NCI-H187 (cell line): Measurements from ENCODE around the gene ZBTB8OS.
A peak's percentile ranks its signal among the peaks of the same experiment; 100 is the strongest.
"Not testable (repeated sequence)": the region's sequence is repeated elsewhere in the genome, so short reads cannot be mapped to it uniquely, and the experiment has no call there.

Experiments
- DNase-seq, 2 experiments: peaks; one replicate each; lab custom pipeline; 2025; lab: John Stamatoyannopoulos, UW

ZBTB8OS gene

DNA sequence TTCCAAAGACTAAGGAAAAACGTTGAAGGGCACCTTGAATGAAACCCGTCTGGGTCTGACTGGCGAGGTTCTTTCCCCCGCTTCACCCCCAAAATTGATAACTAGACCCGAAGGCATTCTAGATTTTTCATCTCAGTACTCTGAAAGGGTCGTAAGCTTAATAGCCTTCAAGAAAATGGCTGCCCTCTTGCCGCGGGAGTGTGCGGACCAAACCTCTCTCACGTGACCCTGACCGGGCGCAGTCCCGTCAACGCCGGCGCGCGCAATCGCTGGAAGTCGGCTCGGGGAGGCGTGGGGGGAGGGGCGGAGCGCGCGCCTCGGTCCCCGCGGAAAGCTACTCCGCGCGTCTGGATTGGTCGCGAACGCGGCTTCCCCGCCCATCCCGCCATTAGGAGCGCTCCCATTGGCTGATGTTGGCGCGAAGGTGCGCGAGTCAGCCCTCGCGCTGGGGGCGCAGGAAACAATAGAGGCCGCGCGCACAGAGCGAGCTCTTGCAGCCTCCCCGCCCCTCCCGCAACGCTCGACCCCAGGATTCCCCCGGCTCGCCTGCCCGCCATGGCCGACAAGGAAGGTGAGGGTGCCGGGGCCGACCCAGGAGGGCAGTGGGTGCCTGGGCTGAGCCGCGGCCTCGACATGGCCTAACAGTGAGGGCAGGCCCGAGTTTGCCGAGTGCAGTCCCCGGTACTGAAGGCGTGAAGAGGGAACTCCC is 556 bp upstream of the ZBTB8OS start, which contains the start of gene RBBP4:
TSS of gene RBBP4 (plus strand) at position 457 of the 709 bp plus-strand sequence. CDS start at position 556, 99 bp downstream.
- DNase-seq = peak; percentile 92 to 95

DNA sequence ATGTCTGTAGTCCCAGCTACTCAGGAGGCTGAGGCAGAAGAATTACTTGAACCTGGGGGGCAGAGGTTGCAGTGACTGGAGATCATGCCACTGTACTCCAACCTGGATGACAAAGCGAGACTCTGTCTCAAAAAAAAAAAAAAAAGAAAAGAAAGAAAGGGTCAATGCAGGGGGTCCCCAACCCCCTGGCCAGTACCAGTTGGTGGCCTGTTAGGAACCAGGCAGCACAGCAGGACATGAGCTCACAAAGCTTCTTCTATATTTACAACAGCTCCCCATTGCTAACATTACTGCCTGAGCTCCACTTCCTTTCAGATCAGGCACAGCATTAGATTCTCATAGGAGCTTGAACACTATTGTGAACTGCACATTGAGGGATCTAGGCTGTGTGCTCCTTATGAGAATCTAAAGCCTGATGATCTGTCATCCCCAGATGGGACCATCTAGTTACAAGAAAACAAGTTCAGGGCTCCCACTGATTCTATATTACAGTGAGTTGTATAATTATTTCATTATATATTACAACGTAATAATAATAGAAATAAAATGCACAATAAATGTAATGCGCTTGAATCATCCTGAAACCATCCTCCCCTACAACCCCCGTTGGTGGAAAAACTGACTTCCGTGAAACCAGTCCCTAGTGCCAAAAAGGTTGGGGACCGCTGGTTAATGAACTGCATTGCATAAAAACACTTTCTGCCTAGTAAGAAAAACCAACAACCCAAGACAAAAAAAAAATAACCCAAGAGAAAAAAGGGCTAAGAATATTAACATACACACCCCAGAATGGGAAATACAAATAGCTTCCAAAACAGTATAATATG is 2.8 kb downstream of the ZBTB8OS start:
- DNase-seq = no peak

DNA sequence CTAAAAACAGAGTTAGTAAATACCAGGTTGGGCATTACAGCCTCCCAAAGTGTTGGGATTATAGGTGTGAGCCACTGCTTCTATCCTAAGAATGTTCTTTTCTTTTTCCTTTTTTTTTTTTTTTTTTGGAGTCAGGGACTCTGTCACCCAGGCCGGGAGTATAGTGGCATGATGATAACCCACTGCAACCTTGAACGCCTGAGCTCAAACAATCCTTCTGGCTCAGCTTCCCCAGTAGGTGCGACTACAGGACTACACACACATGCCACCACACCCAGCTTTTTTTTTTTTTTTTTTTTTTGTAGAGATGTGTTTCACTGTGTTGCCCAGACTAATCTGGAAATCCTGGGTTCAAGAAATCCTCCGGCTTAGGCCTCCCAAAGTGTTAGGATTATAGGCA is 5.9 kb downstream of the ZBTB8OS start:
- no peak for DNase-seq

DNA sequence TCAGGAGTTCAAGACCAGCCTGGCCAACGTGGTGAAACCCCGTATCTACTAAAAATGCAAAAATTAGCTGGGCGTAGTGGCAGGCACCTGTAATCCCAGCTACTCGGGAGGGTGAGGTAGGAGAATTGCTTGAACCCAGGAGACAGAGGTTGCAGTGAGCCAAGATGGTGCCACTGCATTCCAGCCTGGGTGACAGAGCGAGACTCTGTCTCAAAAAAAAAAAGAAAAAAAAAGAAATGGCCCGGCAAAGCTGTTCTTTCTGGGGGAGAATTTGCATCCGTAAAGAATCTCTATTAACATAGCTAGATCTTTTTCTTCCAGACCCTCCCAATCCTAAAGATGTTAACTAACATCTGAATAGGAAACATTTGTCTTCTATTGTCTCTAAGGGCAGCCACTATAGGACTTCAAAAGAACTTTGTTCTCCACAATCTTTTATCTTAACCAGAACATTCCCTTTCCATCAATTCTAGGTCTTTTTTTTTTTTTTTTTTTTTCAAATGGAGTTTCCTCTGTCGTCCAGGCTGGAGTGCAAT is 8.0 kb downstream of the ZBTB8OS start:
- not testable (repeated sequence) for DNase-seq

DNA sequence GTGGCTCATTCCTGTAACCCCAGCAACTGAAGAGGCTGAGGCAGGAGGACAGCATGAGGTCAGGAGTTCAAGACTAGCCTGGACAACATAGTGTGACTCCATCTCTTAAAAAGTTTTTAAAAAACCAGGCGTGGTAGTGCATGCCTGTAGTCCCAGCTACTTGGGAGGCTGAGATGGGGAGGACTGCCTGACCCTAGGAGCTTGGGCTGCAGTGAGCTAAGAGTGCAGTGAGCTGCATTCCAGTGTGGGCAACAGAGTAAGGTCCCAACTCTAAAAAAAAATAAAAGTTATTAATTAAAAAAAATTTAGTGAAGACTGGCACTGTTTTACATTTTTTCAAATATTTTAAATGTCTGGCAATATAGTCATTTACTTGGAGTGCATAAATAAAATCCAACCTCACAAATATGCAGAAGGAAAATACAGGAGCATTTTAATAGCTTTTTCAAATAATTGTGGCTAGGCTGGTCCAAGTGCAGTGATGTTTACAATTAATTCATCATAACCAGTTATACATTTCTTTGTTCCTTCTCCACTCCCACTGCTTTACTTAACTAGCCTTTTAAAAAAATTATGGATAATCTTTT is 10.8 kb downstream of the ZBTB8OS start:
- DNase-seq = no peak

DNA sequence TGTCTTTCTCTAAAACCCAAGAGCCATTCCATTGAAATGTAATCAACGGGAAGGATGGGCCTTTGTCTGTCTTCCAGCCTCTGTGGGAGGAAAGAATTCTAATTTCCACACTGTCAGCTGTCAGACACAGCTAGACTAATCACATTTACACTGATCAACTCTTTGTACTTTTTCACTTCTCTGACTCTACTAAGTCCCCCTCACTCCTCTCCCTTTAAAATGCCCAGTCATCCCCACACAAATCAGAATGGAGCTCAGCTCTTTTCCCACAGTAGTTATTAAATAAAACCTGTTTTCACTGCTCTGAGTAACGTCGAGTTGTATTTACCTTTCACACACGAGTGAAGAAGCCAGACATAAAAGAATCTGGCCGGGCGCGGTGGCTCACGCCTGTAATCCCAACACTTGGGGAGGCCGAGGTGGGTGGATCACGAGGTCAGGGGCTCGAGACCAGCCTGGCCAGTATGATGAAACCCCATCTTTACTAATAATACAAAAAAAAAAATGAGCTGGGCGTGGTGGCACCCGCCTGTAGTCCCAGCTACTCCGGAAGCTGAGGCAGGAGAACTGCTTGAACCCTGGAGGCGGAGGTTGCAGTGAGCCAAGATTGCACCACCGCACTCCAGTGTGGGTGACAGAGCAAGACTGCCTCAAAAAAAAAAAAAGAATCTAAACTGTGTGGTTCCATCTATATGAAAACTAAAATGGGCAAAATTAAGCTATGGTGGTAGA is 13.3 kb downstream of the ZBTB8OS start:
- no peak for DNase-seq

DNA sequence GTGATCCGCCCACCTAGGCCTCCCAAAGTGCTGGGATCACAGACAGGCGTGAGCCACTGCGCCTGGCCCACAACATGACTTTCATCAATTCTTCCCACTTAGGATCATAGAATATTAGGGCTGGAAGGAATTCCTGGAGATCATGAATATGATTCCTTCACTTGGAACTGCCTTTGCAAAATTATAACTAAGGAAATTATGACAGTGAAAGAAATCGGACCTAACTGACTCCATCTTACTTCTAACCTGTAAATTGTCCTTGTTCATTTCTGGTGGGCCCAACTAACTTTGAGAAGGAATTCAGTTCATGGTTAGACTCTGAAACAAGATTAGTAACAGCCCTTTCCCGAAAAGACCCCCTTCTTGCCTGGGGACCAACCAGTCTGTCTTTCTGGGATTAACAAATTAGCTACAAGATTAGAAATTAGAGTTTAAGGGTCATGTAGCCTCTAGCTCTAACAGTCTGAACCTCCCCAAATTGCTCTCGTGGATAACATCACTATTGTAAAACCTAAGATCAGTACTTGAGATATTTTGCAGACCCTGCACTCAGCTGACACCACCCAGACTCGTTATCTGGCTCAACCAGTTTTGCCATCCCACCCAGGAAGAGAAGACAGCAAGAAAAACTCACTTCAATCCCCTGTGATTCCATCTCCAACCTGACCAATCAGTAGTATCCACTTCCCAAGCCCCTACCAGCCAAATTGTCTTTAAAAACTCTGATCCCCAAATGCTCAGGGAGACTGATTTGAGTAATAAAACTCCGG is 14.7 kb downstream of the ZBTB8OS start:
- DNase-seq = no peak

DNA sequence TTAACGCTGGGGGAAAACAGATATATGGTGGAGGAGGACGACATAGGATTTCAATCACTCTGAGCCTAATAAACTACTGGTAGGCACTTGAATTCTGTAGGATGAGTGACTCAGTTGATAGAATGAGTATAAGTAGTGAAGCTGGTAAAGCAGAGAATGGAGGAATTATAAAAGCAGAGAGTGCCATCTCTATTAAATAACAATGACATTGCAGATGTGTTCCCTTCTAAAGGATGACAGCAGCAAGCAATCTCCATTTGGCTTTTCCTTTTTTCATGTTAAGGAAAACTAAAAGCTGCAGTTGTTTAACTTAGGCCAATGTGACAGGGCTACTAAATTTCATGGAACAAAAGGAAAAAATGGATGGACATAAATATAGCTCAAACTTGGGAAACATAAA is 17.5 kb downstream of the ZBTB8OS start:
- DNase-seq = no peak

DNA sequence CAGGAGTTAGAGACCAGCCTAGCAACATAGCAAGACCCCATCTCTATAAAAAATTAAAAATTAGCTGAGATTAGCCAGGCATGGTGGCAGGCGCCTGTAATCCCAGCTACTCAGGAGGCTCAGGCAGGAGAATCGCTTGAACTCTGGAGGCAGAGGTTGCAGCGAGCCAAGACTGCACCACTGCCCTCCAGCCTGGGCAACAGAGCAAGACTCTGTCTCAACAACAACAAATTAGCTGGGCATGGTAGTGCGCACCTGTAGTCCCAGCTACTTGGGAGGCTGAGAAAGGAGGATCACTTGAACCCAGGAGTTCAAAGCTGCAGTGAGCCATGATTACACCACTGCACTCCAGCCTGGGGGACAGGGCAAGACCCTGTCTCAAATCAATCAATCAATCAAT is 20.2 kb downstream of the ZBTB8OS start:
- not testable (repeated sequence) for DNase-seq

DNA sequence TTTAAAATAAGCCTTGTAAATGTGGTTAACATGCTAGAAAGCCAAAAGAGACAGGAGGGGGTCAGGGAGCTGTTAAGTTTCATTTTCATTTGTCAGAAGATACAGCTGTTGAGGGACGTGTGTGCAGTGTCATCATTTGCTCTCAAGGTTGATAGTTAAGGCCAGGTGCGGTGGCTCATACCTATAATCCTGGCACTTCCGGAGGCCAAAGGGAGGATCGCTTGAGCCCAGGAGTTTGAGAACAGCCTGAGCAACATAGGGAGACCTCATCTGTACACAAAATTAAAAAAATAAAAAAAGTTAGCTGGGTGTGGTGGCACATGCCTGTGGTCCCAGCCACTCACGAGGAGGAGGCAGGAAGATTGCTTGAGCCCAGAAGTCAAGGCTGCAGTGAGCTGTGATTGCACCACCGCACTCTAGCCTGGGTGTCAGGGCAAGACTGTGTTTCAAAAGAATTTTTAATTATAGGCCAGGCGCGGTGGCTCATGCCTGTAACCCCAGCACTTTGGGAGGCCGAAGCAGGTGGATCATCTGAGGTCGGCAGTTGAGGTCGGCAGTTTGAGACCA is 22.7 kb downstream of the ZBTB8OS start:
- DNase-seq = no peak

DNA sequence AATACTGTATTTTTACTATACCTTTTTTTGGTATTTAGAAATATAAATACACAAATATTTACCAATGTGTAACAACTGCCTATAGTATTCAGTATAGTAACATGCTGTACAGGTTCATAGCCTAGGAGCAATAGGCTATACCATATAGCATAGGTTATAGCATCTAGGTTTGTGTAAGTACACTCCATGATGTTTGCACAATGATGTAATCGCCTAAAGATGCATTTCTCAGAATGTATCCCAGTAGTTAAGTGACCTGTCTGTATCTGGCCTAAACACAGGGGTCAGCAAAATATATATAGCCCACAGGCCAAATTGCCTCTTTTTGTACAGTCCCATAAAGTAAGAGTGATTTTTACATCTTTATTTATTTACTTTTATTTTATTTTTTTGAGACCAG is 24.2 kb downstream of the ZBTB8OS start:
- DNase-seq = no peak

DNA sequence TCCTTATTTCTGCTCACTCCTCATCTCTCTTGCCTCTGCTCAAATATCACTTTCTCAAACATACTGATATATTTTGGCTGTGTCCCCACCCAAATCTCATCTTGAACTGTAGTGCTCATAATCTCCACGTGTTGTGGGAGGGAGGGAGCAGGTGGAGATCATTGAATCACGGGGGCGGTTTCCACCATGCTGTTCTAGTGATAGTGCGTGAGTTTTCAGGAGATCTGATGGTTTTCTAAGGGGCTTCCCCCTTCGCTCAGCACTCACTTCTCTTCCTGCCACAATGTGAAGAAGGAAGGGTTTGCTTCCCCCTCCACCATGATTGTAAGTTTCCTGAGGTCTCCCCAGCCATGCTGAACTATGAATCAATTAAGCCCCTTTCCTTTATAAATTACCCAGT is 26.6 kb downstream of the ZBTB8OS start:
- DNase-seq = no peak

DNA sequence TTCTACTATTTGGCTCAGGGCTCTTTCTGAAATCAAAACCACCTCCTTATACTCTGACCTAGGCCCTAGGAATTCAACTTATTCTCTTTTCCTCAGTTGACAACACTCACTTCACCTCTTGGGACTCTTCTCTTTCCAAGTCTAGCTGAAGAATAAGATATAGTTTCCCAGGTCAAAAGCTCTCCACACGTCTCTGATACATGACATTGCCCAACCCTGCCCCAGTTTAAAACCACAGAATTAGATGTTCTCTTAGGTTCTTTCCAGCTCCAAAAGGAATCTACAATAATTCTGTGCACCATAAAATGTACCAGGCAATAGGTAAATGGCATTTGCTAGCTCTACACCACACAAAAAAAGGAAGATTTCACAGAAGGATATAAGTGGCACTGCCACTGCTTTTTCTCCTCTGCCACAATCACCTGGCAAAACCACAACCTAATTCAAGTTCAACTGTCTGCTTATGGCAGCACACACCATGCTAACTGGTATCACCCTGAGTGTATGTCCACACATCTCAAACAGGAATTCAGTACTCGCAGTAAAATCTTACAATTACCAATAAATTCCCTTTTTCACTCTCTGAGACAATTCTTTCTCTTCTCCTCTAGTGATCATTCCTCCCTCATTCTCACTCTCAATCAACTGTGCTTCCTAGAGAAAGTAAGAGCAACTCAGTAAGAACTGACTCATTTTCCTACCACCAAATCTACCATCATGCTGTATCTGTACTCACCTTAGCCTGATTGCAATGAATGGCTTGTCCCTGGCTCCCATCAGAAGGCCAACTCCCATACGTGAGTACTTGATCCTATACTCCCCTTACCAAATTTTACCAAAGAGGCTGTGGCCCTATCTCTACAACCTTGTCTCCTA is 27.3 kb downstream of the ZBTB8OS start:
- no peak for DNase-seq

DNA sequence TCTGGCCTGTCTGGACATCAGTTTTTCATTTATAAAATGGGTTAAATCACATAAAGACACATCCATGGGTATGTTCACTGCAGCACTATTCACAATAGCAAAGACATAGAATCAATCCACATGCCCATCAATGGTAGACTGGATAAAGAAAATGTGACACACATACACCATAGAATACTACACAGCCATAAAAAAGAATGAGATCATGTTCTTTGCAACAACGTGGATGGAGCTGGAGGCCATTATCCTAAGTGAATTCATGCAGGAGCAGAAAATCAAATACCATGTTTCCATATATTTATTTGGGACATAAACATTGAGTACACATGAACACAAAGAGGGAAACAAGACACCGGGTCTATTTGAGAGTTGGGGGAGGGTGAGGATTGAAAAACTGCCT is 28.1 kb downstream of the ZBTB8OS start:
- no peak for DNase-seq

DNA sequence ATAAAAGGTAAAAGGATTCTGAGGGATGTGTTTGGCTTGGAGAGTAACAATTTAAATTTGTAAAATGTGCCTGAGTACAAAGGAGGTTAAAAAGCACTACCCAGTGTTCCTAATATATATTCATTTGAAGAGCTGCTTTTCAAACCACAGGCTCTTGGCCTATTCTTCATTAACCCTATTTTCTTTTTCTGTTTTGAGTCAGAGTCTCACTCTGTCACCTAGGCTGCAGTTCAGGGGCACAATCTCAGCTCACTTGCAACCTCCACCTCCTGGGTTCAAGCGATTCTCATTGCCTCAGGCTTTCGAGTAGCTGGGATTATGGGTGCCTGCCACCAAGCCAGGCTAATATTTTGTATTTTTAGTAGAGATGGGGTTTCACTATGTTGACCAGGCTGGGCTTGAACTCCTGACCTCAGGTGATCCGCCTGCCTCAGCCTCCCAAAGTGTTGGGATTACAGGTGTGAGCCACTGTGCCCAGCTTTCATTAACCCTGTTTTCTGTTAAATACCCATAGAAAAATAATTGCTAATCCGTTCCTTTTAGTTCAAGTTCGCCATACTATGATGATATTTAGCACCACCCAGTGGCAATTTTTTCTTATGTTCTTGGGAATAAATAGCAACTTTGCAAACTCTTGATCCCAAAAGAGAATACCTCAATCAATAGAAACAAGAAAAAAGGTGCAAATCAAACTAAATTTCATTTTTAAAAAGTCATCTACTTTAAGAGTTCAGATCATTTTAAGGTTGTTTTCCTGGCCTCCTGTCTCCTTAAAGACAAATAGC is 30.5 kb downstream of the ZBTB8OS start:
- DNase-seq = no peak

DNA sequence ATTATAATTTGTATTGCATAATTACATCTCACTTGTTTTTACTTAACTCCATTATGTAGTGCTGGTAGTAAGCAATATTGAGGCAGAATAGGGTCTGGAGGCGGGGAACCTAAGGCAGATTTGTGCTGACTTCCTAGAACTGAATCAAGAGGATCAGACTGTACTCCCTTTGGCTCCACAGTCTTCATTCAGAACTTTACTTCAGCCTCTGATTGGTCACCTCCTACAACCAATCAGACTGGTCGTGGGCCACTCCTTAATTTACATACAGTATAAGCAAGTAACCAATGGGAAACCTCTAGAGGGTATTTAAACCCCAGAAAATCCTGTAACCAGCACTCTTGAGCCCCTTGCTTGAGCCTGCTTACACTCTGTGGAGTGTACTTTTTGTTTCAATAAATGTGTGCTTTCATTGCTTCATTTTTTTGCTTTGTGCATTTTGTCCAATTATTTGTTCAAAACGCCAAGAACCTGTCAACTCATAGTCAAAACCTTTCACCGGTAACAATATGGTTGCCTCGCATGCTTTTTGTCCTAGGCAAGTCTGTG is 31.6 kb downstream of the ZBTB8OS start:
- no peak for DNase-seq

DNA sequence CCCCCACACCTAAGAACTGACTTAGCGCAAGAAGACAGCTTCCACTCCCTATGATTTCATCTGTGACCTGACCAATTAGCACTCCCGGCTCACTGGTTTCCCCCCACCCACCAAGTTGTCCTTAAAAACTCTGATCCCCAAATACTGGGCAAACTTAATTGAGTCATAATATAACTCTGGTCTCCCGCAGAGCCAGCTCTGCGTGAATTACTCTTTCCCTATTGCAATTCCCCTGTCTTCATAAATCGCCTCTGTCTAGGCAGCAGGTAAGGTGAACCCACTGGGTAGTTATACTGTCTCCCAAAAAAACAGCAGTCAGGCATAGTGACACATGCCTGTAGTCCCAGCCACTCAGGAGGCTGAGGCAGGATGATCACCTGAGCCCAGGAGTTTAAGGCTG is 36.9 kb downstream of the ZBTB8OS start:
- DNase-seq = no peak

DNA sequence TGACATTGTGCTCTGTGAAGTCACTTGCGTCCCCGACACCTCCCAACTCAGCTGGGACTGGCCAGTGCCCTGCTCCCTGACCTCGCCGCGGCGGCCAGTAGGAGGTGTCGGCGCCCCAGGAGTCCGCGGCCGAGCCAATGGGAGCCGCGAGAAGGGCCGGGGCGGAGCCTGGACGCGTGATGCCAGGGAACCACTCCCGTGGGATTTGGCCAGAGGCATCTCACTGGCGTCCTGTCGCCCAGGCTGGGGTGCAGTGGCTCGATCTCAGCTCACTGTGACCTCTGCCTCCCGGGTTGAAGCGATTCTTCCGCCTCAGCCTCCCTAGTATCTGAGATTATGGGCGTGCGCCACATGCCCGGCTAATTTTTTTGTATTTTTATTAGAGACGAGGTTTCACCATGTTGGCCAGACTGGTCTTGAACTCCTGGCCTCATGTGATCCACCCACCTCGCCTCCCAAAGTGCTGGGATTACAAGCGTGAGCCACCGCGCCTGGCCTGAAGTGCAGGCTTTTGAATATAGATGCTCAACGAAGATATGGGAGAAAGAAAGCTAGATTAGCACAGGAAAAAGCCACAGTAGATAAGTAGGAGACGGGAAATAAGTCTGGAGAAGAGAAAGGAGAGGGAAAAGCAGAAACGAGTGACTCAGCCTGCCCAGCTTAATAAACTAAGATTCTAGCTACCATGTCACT is 38.0 kb downstream of the ZBTB8OS start:
- peak; percentile 17 to 68 for DNase-seq
